ENCODE data around the gene SPTSSA.

The SPTSSA gene

GRCh38 chr14:34449819-34450541, 12.1 kb downstream of the SPTSSA start:
- H3K4me3 ChIP-seq (replicated peaks; ENCODE audit: low read depth, low read length): no peak overlapping the region
- no peak for TF ChIP-seq CTCF (IDR thresholded peaks at IDR 0.05; ENCODE audit: low read depth, low read length, missing control alignments)
- DNase-seq (ENCODE audit: extremely low read depth, low read depth): no peak

DNA sequence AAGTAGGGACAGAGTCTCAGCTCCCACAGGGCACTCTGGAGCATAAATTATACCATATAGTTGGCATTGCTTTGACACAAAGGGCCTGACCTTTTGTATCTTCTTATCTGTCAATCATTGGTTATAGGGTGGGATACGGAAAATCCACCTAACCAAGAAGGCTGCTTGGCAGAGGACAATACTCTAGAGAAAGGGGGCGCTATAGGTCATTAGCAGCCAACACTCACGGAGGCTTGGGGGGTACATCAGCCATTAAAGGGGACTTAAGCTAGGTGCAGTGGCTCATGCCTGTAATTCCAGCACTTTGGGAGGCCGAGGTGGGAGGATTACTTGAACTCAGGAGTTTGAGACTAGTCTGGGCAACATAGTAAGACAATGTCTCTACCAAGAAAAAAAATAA, 22.9 kb downstream of the SPTSSA start:
- DNase-seq (ENCODE audit: extremely low read depth, low read depth): no peak
- TF ChIP-seq CTCF (IDR thresholded peaks at IDR 0.05; ENCODE audit: low read depth, low read length, missing control alignments): no peak
- H3K4me3 ChIP-seq (replicated peaks; ENCODE audit: low read depth, low read length): no peak overlapping the region

- no peak for DNase-seq (ENCODE audit: extremely low read depth, low read depth)
- no peak overlapping the region for H3K4me3 ChIP-seq (replicated peaks; ENCODE audit: low read depth, low read length)
- TF ChIP-seq CTCF (IDR thresholded peaks at IDR 0.05; ENCODE audit: low read depth, low read length, missing control alignments): no peak
These were observed 23.6 kb downstream of the SPTSSA start for GRCh38 chr14:34438438-34438837.

- TF ChIP-seq CTCF (IDR thresholded peaks at IDR 0.05; ENCODE audit: low read depth, low read length, missing control alignments): no peak
- H3K4me3 ChIP-seq (replicated peaks; ENCODE audit: low read depth, low read length): no peak overlapping the region
- DNase-seq (ENCODE audit: extremely low read depth, low read depth): no peak
These were observed 24.3 kb downstream of the SPTSSA start for GRCh38 chr14:34437729-34438080.

DNA sequence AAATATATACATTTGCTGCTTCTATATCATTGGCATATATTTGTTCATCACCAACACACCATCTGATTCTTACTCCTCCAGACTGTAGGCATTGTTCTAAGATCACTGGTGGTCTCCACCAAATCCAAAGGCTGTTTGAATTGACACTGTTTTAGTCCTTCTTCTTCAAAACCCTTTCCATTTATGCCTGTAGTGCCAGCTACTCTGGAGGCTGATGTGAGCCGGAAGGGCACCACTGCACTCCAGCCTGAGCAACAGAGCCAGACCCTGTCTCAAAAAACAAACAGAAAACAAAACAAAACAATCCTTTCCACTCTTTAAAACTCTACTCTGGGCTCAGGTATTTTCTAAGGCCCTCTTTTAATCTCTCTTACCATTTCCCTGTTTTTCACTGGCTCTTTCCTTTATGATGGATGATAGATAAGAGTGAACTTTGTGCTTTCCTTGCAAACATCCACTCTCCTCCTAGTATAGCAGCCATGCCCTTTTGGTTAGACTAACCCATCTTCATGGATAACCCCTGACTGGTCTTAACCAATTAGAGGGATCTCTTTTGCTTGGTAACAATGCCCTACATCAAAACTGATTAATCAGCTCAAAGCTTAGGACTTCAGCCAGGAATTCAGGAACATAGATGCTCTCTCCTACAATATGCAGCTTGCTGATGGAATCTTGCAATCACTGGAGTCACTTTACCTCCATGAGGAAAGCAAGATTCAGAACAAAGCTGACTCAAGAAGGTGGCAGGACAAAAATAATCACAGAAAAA, 24.9 kb downstream of the SPTSSA start:
- no peak for TF ChIP-seq CTCF (IDR thresholded peaks at IDR 0.05; ENCODE audit: low read depth, low read length, missing control alignments)
- no peak for DNase-seq (ENCODE audit: extremely low read depth, low read depth)
- no peak overlapping the region for H3K4me3 ChIP-seq (replicated peaks; ENCODE audit: low read depth, low read length)

DNA sequence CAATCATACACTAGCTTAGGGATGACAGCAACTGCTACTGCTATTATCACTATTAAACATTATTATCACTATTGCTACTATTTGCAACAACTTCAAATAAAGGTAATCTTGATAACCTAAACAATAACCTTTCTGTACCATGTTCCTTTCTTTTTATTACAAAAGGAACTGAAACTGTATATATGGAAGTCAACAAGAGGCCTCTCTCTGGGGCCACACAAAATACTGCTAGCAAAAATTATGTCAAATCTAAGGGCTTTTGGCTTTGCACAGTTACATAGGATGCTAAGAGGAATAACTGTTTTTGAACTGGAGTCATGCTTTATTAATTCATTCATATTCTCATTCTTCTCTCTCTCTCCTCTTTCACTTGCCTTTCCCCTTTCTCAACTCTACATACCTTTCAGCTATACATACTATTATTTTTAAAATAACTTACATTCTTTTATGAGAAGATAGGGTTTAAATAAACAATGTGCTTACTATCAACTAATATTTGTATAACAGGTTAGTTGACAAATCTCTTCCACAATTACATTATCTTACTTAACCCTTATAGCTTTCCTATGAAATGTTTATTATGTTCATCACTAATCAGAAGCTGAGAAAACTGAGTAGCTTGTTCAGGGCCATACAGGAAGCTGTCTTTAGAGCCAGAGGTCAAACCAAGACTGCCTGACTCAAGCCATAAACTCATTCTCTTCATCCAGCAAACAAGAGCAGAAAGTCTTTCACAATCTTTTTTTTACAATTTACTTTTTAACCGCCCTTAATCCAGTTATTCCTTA, 25.7 kb downstream of the SPTSSA start:
- no peak overlapping the region for H3K4me3 ChIP-seq (replicated peaks; ENCODE audit: low read depth, low read length)
- TF ChIP-seq CTCF (IDR thresholded peaks at IDR 0.05; ENCODE audit: low read depth, low read length, missing control alignments): no peak
- DNase-seq (ENCODE audit: extremely low read depth, low read depth): no peak

Measured in HFF-Myc (cell line).